ENCODE measurements around the gene DAB1.

DNA sequence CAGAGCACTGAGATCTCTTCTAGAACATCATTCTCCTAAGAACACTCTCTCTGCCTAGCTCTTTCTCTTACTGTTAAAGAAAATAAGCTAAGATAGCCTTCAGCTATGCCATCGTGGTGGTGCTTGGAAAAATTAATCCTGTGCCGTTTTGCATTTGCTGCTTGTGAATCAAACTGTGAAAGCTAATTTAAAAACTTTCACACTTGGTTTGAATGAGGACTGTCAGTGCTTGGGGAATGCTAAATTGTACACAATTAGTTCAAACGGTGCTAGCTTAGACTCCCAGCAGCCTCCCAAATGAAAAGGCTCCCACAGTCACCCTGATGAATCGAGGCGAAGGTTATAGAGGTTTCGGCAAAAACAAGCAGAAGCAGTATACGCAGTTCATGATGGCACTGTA is 79.6 kb downstream of the DAB1 start:
- TF ChIP-seq TAF1 (IDR thresholded peaks at IDR 0.05; ENCODE audit: low read depth, low read length) (no peak), SP1 (IDR thresholded peaks at IDR 0.05; ENCODE audit: low read depth, low read length) (no peak), KDM5A (IDR thresholded peaks at IDR 0.05; ENCODE audit: low read length) (no peak), CREB1 (IDR thresholded peaks at IDR 0.05) (no peak)
- TF ChIP-seq, protein P1, sequence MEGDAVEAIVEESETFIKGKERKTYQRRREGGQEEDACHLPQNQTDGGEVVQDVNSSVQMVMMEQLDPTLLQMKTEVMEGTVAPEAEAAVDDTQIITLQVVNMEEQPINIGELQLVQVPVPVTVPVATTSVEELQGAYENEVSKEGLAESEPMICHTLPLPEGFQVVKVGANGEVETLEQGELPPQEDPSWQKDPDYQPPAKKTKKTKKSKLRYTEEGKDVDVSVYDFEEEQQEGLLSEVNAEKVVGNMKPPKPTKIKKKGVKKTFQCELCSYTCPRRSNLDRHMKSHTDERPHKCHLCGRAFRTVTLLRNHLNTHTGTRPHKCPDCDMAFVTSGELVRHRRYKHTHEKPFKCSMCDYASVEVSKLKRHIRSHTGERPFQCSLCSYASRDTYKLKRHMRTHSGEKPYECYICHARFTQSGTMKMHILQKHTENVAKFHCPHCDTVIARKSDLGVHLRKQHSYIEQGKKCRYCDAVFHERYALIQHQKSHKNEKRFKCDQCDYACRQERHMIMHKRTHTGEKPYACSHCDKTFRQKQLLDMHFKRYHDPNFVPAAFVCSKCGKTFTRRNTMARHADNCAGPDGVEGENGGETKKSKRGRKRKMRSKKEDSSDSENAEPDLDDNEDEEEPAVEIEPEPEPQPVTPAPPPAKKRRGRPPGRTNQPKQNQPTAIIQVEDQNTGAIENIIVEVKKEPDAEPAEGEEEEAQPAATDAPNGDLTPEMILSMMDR (IDR thresholded peaks at IDR 0.05; ENCODE audit: control extremely low read depth in 1 of 3, insufficient read depth in 1 of 3, low read depth in 1 of 3, low read length in 3 of 3): no peak

Data from H1 (cell line).